GM21786 (cell line): ENCODE measurements around the gene BCL6B.
A peak's percentile ranks its signal among the peaks of the same experiment; 100 is the strongest.
"Not testable (repeated sequence)": the region's sequence is repeated elsewhere in the genome, so short reads cannot be mapped to it uniquely, and the experiment has no call there.

ENCODE experiments used
- ATAC-seq: cut with Tn5 transposase; IDR thresholded peaks from one replicate; pipeline ENCODE4 v1.9.1; 2021; ENCODE audit not compliant: unreplicated experiment

BCL6B gene

GRCh38 chr17:7026471-7027115, 3.7 kb downstream of the BCL6B start:
- no peak for ATAC-seq

DNA sequence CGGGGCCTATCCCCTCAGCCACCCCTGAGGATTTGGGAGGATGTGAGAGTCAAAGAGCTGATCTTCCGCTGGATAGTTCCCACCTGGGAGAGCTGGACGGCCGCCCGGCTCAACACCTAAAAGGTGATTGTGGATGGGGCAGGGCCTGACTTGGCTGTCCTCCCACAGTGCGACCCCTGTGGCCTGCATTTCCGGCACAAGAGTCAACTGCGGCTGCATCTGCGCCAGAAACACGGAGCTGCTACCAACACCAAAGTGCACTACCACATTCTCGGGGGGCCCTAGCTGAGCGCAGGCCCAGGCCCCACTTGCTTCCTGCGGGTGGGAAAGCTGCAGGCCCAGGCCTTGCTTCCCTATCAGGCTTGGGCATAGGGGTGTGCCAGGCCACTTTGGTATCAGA, 4.5 kb downstream of the BCL6B start:
- no peak for ATAC-seq

- ATAC-seq: no peak
Measured at GRCh38 chr17:7029096-7029495, 6.2 kb downstream of the BCL6B start.

- no peak for ATAC-seq
Measured at GRCh38 chr17:7029659-7030058, 6.8 kb downstream of the BCL6B start.

GRCh38 chr17:7034955-7035590, 12.2 kb downstream of the BCL6B start:
- ATAC-seq: peak; percentile 11

DNA sequence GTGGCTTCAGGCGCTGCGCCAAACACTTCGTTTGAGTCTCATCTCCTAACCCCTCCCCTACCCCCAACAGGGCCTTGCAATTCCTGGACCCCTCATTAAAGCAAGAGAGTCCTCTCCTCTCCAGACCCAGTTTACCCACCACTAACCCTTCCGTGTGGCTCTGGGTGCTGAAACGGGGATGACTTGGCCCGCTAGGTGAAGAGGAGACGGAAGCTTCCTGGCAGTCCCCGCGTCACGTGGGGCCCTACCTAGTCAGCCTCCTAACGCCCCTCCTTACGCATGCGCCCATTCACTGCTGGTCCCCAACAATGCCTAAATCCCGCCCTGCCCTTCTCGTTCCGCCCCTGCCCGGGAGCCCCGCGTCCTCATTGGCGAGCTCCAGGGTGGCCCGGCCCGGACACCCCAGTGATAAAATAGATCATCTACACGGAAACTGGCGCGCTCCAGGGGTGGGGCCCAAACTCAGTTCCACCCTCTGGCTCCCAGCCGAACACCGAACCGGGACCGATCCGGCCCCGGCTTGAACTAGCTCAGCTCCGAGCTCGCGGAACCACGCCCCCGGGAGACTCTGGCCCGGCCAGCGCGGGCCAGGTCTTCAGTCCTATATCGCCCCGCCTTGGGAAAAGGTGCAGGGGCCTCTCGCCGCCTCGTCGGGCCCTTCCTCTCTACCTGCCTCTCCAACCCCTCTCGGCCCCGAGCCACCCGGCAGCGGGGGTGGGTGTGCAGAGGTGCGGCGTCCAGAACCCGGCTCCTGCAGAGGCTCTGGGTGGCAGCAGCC, 12.9 kb downstream of the BCL6B start, which contains the start of gene SLC16A13:
Gene SLC16A13, plus strand, starts transcription at position 425 of the 778 bp plus-strand sequence. CDS start 368 bp downstream, outside the sequence.
- ATAC-seq: peak; percentile 90

- no peak for ATAC-seq
Measured at GRCh38 chr17:7038025-7038862, 15.4 kb downstream of the BCL6B start.

- no peak for ATAC-seq
Measured at GRCh38 chr17:7039832-7040231, 17.0 kb downstream of the BCL6B start.

DNA sequence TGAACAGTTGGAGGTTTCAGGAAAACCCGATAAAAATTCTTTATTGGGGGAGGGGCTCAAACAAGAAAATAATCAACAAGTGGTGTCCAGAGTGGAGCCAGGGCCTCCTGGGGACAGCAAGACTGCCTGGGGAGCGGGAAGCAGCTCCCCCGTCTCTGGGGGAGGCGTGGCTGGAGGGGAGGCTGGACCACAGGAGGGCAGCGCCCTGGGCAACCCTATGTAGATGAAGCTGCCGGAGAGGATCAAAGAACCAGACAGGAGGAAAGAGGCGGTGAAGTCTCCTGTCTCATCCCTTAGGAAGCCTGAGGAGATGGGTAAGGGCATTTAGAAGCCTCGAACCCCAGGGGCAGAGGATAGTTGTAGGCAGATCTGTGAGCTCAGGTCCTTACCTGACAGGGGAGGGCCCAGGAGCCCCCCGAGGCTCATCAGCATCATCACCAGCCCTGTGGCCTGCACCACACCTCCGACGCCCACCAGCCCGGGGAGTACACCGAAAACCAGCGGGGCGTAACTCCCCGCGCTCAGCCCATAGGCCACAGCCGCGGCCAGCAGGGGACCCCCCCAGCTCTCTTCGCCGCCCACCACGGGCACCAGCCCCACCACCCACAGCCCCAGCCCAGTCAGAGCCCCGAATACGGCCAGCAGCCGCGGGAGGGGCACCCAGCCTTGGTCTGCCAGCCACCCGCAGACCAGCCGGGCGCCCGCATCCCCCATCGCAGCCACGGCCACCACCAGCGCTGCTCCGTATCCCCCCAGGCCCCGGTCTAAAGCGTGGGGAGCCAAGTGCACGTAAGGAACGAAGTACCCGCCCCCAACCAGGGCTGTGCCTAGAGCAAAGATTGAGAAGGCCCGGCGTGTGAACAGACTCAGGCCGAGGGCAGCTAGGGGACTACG, 19.0 kb downstream of the BCL6B start:
- ATAC-seq: no peak

DNA sequence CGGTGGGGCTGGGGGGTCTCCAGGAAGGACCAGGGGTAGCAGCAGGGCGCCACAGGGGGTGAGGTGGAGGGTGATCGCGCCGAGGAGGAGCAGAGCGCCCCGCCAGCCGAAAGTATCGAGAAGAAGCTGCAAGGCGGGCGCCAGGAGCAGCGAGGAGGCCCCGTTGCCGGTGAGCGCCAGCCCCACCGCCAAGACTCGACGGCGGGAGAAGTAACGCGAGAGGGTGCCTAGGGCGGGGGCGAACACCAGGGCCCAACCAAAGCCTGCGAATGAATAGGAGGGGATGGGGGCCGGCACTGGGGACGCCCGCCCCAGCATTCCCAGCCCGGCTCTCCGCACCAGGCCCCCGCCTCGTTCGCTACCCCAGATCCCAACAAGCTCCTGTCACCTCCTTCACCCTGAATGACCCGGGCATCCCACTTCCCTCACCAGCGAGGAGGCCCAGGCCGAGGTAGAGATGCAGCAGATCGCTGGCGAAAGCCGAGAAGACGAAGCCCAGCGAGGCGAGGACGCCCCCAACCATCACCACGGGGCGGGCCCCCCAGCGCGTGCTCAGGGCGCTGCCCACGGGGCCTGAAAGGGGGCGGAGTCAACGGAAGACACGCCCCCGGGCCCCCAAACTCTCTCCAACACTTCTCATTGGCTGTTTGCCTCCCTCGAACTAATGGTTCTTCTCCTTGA, 19.8 kb downstream of the BCL6B start:
- ATAC-seq: no peak

DNA sequence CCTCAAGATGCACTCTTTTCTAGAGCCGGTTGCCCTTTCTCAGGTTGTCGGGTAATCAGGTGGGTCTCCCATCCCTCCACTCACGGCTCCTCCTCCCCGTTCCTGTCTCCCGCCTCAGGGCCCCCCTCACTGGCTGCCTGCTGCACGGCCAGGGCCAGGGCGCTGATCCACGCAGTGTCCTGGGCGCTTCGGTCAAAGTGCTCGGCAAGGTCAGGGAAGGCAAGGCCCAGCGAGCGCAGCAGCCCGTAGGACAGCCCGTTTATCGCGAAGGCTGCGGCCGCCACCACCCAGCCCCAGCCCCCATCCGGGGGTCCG, 20.3 kb downstream of the BCL6B start:
- no peak for ATAC-seq

DNA sequence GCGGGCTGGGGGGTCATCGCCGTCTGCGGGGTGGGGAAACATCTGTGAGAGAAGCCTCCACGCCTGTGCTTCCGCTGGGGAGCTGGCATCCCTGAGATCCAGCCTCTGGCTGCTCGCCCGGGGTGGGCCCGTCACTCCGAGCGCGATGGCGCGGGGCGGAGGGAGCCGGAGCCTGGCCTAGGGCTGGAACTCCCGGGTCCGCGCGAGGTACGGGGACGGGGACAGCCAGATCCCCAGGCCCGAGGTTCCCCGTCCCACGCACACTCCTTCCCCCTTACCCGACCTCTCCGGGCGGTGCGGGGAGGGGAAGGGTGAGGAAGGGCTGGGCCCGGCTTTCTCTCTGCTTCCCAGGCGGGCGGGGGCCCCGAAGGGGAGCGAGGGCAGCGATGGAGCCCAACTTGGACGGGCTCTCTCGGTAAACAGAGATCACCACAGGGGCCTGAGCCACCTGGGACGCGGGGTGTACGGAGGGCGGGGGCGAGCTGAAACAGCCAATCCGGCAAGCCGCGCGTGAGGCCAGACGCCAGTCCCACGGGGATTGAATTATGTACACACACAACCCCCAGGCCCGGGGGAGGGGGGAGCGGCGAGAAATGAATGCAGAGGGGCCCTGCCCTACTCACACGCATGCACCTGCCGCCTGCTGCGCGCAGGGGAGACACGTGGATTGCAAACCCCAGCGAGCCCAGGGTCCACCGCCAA, 20.8 kb downstream of the BCL6B start, which contains the start of gene SLC16A11:
Gene SLC16A11, minus strand, starts transcription at position 596 of the 702 bp plus-strand sequence. Its CDS starts 579 bp downstream, at position 17.
- ATAC-seq: no peak

GRCh38 chr17:7045492-7046126, 22.8 kb downstream of the BCL6B start:
- ATAC-seq: no peak

- ATAC-seq: no peak
Measured at GRCh38 chr17:7046127-7046724, 23.4 kb downstream of the BCL6B start.

DNA sequence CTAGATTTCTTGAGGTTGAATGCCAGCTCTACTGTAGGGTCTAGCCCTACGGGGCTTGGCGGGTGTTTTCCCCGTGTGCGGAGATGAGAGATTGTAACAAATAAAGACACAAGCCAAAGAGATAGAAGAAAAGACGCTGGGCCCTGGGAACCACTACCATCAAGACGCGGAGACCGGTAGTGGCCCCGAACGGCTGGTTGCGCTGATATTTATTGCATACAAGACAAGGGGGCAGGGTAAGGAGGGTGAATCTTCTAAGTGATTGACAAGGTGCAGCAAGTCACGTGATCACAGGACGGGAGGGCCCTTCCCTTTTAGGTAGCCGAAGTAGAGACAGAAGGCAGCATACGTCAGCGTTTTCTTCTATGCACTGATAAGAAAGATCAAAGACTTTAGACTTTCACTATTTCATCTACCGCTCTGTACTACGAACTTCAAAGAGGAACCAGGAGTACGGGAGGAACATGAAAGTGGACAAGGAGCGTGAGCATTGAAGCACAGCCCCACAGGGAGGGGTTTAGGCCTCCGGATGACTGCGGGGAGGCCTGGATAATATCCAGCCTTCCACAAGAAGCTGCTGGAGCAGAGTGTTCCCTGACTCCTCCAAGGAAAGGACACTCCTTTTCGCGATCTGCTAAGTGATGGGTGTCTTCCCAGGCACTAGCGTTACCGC, 24.0 kb downstream of the BCL6B start:
- ATAC-seq: not testable (repeated sequence)

DNA sequence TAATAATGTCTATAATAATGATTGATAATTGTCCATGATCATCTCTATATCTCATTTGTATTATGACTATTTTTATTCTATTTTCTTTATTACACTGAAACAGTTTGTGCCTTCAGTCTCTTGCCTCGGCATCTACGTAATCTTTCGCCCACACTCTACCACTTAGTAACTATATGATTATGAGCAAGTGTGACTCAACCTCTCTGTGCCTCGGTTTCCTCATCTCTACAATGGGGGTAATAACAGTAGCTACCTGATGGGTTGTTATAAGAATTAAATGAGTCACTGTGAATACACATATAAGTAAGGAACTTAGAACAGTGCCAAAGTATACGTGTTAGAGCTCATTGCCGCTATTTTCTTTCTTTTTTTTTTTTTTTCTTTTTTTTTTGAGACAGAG, 24.7 kb downstream of the BCL6B start:
- no peak for ATAC-seq

GRCh38 chr17:7048968-7049367, 26.1 kb downstream of the BCL6B start:
- no peak for ATAC-seq
